Left renal pelvis (tissue), 4 donors: ENCODE data around the gene MFN1. TPM values are rescaled to one million over a fixed set of nuclear protein-coding genes. Genes with fewer than 3 reads are reported as not detected.

Experiments used
- DNase-seq, 4 donors: peaks; one replicate each; pipeline ENCODE4 v3.0.0-alpha.2; 2013; ENCODE audit warnings: low read depth in 4 of 4, low spot score in 3 of 4
- polyA plus RNA-seq, 4 donors: library from polyadenylated mRNA; unstranded; fragments of 120-200 nt; gene quantifications; one replicate each; pipeline ENCODE4 v1.2.1, GENCODE V29; 2013; ENCODE audit not compliant: insufficient read length in 4 of 4

Gene MFN1
- polyA plus RNA-seq, 4 donors: 55.7 to 77.5 (median 70.1) TPM

- DNase-seq: no peak
Observed at GRCh38 chr3:179425075-179425474, 77.6 kb downstream of the MFN1 start.

- DNase-seq: no peak
Observed at GRCh38 chr3:179428876-179429548, 81.5 kb downstream of the MFN1 start.

- no peak for DNase-seq
Observed at GRCh38 chr3:179430277-179430870, 82.9 kb downstream of the MFN1 start.

- no peak for DNase-seq
Observed at GRCh38 chr3:179432021-179432420, 84.5 kb downstream of the MFN1 start.

- DNase-seq: no peak
Observed at GRCh38 chr3:179432451-179432850, 84.9 kb downstream of the MFN1 start.

- no peak for DNase-seq
Observed at GRCh38 chr3:179436517-179436916, 89.0 kb downstream of the MFN1 start.

- no peak for DNase-seq
Observed at GRCh38 chr3:179438841-179439240, 91.3 kb downstream of the MFN1 start.

Other genes with a start within 250 kb of the MFN1 start
- gene PIK3CA, start 199.4 kb upstream of the MFN1 start, polyA plus RNA-seq: 10 to 100 TPM; 28.9 to 31.8 (median 29.9) TPM
- gene KCNMB3, start 96.6 kb upstream of the MFN1 start, polyA plus RNA-seq: 1 to 10 TPM; 4.2 to 6.8 (median 5.5) TPM
- gene ZNF639, start 24.7 kb upstream of the MFN1 start, polyA plus RNA-seq: 10 to 100 TPM; 49.8 to 64.7 (median 58.6) TPM
- gene GNB4, start 103.8 kb downstream of the MFN1 start, polyA plus RNA-seq: 10 to 100 TPM; 24.5 to 44.9 (median 33.6) TPM
- 100 to 1,000 TPM in 2 of 4 donors, 10 to 100 TPM in 2; 74.9 to 121 (median 100) TPM for gene ACTL6A, start 215.2 kb downstream of the MFN1 start, polyA plus RNA-seq